Measurements from ENCODE around the gene GJE1. TPM values are rescaled to one million over a fixed set of nuclear protein-coding genes. Genes with fewer than 3 reads are reported as not detected.
A peak's percentile ranks its signal among the peaks of the same experiment; 100 is the strongest.
"Not testable (repeated sequence)": the region's sequence is repeated elsewhere in the genome, so short reads cannot be mapped to it uniquely, and the experiment has no call there.

The GJE1 gene
- total RNA-seq, 1 donor from 2014 or later: not detected

DNA sequence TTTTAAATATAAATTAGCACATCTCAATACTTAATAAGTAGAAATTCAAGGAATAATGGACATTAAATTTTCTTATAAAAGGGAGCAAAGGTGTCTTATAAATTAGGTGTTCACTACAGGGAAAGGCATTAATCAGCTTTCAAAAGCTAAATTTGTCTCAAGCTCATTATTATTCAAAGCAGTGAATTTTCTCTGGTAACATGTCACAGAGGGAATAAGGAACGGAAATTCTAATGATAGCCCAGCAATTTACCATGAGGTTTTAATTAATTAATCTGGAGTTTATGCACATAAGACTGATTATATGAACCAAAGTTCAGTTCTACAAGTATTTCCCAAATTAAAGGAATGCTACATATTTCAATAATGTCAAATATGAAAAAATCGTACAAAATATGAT lies 15.4 kb upstream of the GJE1 start:
- no peak overlapping the region for H3K4me3 ChIP-seq (ENCODE audit: low read depth, low read length)
- DNase-seq (ENCODE audit: low read depth): no peak
- H3K36me3 ChIP-seq (ENCODE audit: control insufficient read depth, insufficient read depth, low read length): no peaks in the 10 kb centered on the region
- no peak for FAIRE-seq
- H3K27me3 ChIP-seq (ENCODE audit: control insufficient read depth, insufficient read depth, low read length): no peaks in the 10 kb centered on the region
- TF ChIP-seq, protein P1, sequence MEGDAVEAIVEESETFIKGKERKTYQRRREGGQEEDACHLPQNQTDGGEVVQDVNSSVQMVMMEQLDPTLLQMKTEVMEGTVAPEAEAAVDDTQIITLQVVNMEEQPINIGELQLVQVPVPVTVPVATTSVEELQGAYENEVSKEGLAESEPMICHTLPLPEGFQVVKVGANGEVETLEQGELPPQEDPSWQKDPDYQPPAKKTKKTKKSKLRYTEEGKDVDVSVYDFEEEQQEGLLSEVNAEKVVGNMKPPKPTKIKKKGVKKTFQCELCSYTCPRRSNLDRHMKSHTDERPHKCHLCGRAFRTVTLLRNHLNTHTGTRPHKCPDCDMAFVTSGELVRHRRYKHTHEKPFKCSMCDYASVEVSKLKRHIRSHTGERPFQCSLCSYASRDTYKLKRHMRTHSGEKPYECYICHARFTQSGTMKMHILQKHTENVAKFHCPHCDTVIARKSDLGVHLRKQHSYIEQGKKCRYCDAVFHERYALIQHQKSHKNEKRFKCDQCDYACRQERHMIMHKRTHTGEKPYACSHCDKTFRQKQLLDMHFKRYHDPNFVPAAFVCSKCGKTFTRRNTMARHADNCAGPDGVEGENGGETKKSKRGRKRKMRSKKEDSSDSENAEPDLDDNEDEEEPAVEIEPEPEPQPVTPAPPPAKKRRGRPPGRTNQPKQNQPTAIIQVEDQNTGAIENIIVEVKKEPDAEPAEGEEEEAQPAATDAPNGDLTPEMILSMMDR (IDR thresholded peaks at IDR 0.05; ENCODE audit: insufficient read depth, low read length, severe bottlenecking): no peak

DNA sequence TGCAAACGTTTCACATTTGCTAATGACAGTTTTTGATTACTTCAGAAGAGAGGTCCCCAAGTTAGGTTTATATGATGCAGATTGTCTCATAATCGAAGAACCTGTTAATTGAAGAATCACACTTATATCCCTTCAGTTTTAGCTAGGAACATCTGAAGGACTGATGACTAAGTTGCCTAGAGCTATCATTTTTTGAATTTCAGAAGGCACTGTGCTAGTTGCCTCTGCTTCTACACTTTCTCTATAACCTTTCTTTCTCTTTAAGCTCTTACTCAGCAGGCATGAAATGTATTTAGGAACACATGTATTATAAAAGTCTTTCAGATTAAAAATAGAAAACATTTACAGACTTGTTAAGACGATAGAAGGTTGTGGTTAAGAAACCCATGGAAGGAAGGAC lies 14.4 kb upstream of the GJE1 start:
- Histone ChIP-seq H3K4me3 (ENCODE audit: low read depth, low read length) (no peak overlapping the region), H3K27me3 (ENCODE audit: control insufficient read depth, insufficient read depth, low read length) (no peaks in the 10 kb centered on the region), H3K36me3 (ENCODE audit: control insufficient read depth, insufficient read depth, low read length) (no peaks in the 10 kb centered on the region)
- FAIRE-seq (no peak), DNase-seq (ENCODE audit: low read depth) (peak; percentile 13)
- TF ChIP-seq, protein P1 (IDR thresholded peaks at IDR 0.05; ENCODE audit: insufficient read depth, low read length, severe bottlenecking): no peak

DNA sequence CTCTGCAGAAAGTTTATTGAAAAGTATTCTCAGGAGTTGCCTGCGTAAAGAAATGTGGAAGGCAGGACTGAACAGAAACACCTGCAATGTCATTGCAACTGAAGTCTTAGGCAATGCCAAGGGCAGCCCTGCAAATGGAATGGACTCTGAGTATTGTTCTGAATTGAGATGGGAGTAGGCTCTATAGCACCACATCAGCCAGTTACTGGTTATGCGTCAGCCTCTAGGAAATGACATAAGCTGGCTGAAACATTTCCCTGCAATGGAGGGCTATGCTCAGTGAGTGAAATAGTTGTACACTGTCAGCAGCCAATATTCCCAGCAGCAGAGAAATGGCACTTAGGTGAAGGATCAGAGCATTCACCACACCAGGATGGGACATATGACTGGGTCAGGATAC lies 13.8 kb upstream of the GJE1 start:
- TF ChIP-seq, protein P1 (IDR thresholded peaks at IDR 0.05; ENCODE audit: insufficient read depth, low read length, severe bottlenecking): no peak
- no peaks in the 10 kb centered on the region for H3K27me3 ChIP-seq (ENCODE audit: control insufficient read depth, insufficient read depth, low read length)
- DNase-seq (ENCODE audit: low read depth) (peak; percentile 29), FAIRE-seq (peak; percentile 75)
- no peaks in the 10 kb centered on the region for H3K36me3 ChIP-seq (ENCODE audit: control insufficient read depth, insufficient read depth, low read length)
- H3K4me3 ChIP-seq (ENCODE audit: low read depth, low read length): no peak overlapping the region

DNA sequence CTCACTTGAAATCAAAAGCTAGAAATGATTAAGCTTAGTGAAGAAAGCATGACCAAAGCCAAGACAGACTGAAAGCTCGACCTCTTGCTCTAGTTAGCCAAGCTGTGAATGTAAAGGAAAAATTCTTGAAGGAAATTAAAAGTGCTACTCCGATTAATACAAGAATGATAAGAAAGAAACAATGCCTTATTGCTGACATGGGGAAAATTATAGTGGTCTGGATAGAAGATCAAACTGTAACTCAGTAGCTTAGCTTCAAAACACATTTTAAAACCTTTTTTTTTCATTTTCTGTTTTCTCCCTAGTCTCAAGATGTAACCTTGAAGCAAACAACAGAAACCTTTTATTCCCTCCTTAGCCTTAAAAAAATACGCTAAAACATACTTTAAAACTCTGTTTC lies 11.4 kb upstream of the GJE1 start:
- Histone ChIP-seq H3K4me3 (ENCODE audit: low read depth, low read length) (no peak overlapping the region), H3K36me3 (ENCODE audit: control insufficient read depth, insufficient read depth, low read length) (no peaks in the 10 kb centered on the region), H3K27me3 (ENCODE audit: control insufficient read depth, insufficient read depth, low read length) (no peaks in the 10 kb centered on the region)
- DNase-seq (ENCODE audit: low read depth) (no peak), FAIRE-seq (no peak)
- TF ChIP-seq, protein P1 (IDR thresholded peaks at IDR 0.05; ENCODE audit: insufficient read depth, low read length, severe bottlenecking): no peak

DNA sequence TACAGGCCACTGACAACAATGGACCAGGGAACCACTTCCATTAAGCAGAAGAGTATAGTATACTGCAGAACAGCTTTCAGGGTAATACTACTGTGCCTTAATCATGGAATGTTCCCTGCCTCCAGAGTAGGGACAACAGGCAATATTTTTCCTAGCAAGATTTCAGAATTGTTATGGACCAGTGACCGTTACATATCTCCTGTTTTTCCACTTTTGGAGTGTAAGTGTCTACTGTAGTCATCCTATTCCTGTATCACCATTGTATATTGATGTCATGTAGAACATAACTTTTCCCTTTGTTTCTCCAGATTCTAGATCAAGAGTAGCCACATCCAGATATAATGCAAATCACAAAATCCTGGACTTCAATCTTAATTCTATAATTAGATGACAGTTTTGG lies 1.9 kb upstream of the GJE1 start:
- Histone ChIP-seq H3K4me3 (ENCODE audit: low read depth, low read length) (no peak overlapping the region), H3K27me3 (ENCODE audit: control insufficient read depth, insufficient read depth, low read length) (no peaks in the 10 kb centered on the region), H3K36me3 (ENCODE audit: control insufficient read depth, insufficient read depth, low read length) (no peaks in the 10 kb centered on the region)
- no peak for FAIRE-seq
- TF ChIP-seq, protein P1 (IDR thresholded peaks at IDR 0.05; ENCODE audit: insufficient read depth, low read length, severe bottlenecking): no peak
- no peak for DNase-seq (ENCODE audit: low read depth)

DNA sequence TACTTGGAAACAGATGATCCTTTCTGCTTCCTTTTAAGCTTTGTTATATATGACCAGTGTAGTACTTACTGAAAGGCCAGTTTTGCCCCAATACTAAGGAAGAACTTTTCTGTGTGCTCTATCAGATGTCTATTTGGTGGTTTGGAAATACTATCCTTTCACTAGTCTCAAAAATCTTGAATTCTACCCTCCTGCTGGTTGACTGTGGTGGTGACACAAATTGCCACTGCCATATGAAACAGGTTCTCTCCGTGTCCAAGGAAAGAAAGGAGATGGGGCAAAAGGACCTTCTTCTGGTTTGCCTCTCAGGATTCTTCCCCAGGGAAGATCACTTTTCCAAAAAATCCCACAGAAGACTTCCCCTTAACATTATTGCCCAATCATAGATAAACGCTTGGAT lies 6.2 kb downstream of the GJE1 start:
- H3K36me3 ChIP-seq (ENCODE audit: control insufficient read depth, insufficient read depth, low read length): no peaks in the 10 kb centered on the region
- no peak overlapping the region for H3K4me3 ChIP-seq (ENCODE audit: low read depth, low read length)
- H3K27me3 ChIP-seq (ENCODE audit: control insufficient read depth, insufficient read depth, low read length): no peaks in the 10 kb centered on the region
- TF ChIP-seq, protein P1 (IDR thresholded peaks at IDR 0.05; ENCODE audit: insufficient read depth, low read length, severe bottlenecking): no peak
- FAIRE-seq (no peak), DNase-seq (ENCODE audit: low read depth) (no peak)

DNA sequence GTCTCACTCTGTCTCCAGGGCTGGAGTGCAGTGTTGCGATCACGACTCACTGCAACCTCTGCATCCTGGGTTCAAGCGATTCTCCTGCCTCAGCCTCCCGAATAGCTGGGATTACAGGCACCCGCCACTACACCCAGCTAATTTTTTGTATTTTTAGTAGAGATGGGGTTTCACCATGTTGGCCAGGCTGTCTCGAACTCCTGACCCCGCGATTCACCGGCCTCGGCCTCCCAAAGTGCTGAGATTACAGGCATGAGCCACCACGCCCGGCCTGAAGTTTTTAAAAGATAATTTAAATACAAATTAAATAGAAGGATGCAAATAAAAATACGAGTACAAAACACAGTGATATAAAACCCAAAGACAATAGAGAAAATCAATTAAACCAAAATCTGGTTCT lies 8.8 kb downstream of the GJE1 start:
- DNase-seq (ENCODE audit: low read depth); H3K27me3 ChIP-seq (ENCODE audit: control insufficient read depth, insufficient read depth, low read length); H3K36me3 ChIP-seq (ENCODE audit: control insufficient read depth, insufficient read depth, low read length); H3K4me3 ChIP-seq (ENCODE audit: low read depth, low read length); FAIRE-seq: not testable (repeated sequence)
